Measurements from ENCODE around the gene TUT4. TPM values are rescaled to one million over a fixed set of nuclear protein-coding genes. Genes with fewer than 3 reads are reported as not detected.
A peak's percentile ranks its signal among the peaks of the same experiment; 100 is the strongest.

TUT4 gene
- total RNA-seq = 130 and 139 TPM in 2 replicates
- long read RNA-seq, partial matches to known transcripts = 113 of 135 reads
- long read RNA-seq, other reads (novel, unspliced or antisense) = 21 of 135 reads

GRCh38 chr1:52552505-52553361 lies at the start of gene TUT4:
TSS of gene TUT4 (minus strand) at chr1:52553092. CDS start at chr1:52526280, 26,812 bp downstream.
- H3K4me1 Mint-ChIP-seq (ENCODE audit: low read depth) = peaks cover 28% of the 10 kb centered on the region
- no peaks in the 10 kb centered on the region for H3K9me3 Mint-ChIP-seq (ENCODE audit: low read depth)
- DNase-seq (ENCODE audit: low spot score, unreplicated experiment) = peak; percentile 80
- no peaks in the 10 kb centered on the region for H3K36me3 Mint-ChIP-seq (ENCODE audit: insufficient read depth)
- peak within 1 kb of the TSS; percentile 78 for H3K4me3 Mint-ChIP-seq (ENCODE audit: low read depth)
- H3K27ac Mint-ChIP-seq = peak within 1 kb of the TSS; percentile 96
- H3K27me3 Mint-ChIP-seq = no peaks in the 10 kb centered on the region
- peak; percentile 35 for TF ChIP-seq CTCF (IDR thresholded peaks at IDR 0.05; ENCODE audit: unreplicated experiment)

GRCh38 chr1:52601991-52602855 lies 49.3 kb upstream of the TUT4 start, which contains the start of gene GPX7:
TSS of gene GPX7 (plus strand) at chr1:52602371. CDS start at chr1:52602410, 39 bp downstream.
- peak within 1 kb of the TSS; percentile 73 for H3K4me3 Mint-ChIP-seq (ENCODE audit: low read depth)
- peaks cover 8% of the 10 kb centered on the region for H3K4me1 Mint-ChIP-seq (ENCODE audit: low read depth)
- peaks cover 3% of the 10 kb centered on the region for H3K9me3 Mint-ChIP-seq (ENCODE audit: low read depth)
- TF ChIP-seq CTCF (IDR thresholded peaks at IDR 0.05; ENCODE audit: unreplicated experiment) = no peak
- peaks cover 33% of the 10 kb centered on the region for H3K27me3 Mint-ChIP-seq
- peak; percentile 27 for DNase-seq (ENCODE audit: low spot score, unreplicated experiment)
- H3K36me3 Mint-ChIP-seq (ENCODE audit: insufficient read depth) = peaks cover 6% of the 10 kb centered on the region
- peak within 1 kb of the TSS; percentile 63 for H3K27ac Mint-ChIP-seq

- H3K27me3 Mint-ChIP-seq = peaks cover 30% of the 10 kb centered on the region
- H3K36me3 Mint-ChIP-seq (ENCODE audit: insufficient read depth) = peaks cover 2% of the 10 kb centered on the region
- no peak for TF ChIP-seq CTCF (IDR thresholded peaks at IDR 0.05; ENCODE audit: unreplicated experiment)
- H3K4me1 Mint-ChIP-seq (ENCODE audit: low read depth) = peaks cover 8% of the 10 kb centered on the region
- peaks cover 3% of the 10 kb centered on the region for H3K9me3 Mint-ChIP-seq (ENCODE audit: low read depth)
- H3K4me3 Mint-ChIP-seq (ENCODE audit: low read depth) = peak overlapping the region; percentile 72
- DNase-seq (ENCODE audit: low spot score, unreplicated experiment) = no peak
- H3K27ac Mint-ChIP-seq = peak overlapping the region; percentile 56
These were observed 48.6 kb upstream of the TUT4 start for GRCh38 chr1:52601519-52601918.

- TF ChIP-seq CTCF (IDR thresholded peaks at IDR 0.05; ENCODE audit: unreplicated experiment) = no peak
- Mint-ChIP-seq H3K9me3 (ENCODE audit: low read depth) (peaks cover 3% of the 10 kb centered on the region), H3K4me3 (ENCODE audit: low read depth) (no peak overlapping the region)
These were observed 47.8 kb upstream of the TUT4 start for GRCh38 chr1:52600533-52601179.

More at GRCh38 chr1:52600533-52601179, 47.8 kb upstream of the TUT4 start:
- H3K27me3 Mint-ChIP-seq = peaks cover 27% of the 10 kb centered on the region
- no peak overlapping the region for H3K27ac Mint-ChIP-seq
- no peak for DNase-seq (ENCODE audit: low spot score, unreplicated experiment)
- H3K4me1 Mint-ChIP-seq (ENCODE audit: low read depth) = peaks cover 8% of the 10 kb centered on the region
- H3K36me3 Mint-ChIP-seq (ENCODE audit: insufficient read depth) = no peaks in the 10 kb centered on the region

Data from progenitor cell of endocrine pancreas (in vitro differentiated cells).